ENCODE results near the gene LARGE1. TPM values are rescaled to one million over a fixed set of nuclear protein-coding genes. Genes with fewer than 3 reads are reported as not detected.

The LARGE1 gene
- polyA plus RNA-seq, 1 experiment = 8.5 TPM

DNA sequence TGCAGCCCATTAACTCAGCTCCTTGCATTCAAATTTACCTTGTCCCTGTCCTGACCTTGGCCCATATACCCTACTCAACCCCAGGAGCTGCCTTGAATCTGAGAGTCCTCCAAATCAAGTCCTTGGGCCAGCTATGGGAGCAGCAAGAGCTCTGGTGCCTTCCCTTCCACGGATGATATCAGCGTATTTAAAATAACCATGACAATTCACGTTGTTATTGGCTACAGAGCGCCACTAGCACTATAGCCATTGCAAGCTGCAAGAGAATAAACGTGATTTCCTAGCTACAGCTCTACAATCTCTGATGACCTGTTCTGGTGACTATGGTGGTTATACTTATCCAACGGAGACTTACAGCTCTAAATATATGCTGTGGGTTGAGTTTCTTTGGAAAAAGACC, 357.8 kb downstream of the LARGE1 start:
- POLR2A ChIA-PET = no interaction called here
- Histone ChIP-seq H3K36me3 (ENCODE audit: control insufficient read depth, insufficient read depth, low read length) (no peaks in the 10 kb centered on the region), H3K27me3 (ENCODE audit: control insufficient read depth, insufficient read depth, low read length) (no peaks in the 10 kb centered on the region), H3K4me3 (ENCODE audit: low read depth, low read length) (no peak overlapping the region)
- no peak for DNase-seq (ENCODE audit: low read depth)
- CTCF ChIA-PET = interaction anchor here (1.7 kb wide), 1 partner anchor 17 kb away, joined by 6 read pairs; no protein-coding TSS in a partner anchor
- TF ChIP-seq, protein P1, sequence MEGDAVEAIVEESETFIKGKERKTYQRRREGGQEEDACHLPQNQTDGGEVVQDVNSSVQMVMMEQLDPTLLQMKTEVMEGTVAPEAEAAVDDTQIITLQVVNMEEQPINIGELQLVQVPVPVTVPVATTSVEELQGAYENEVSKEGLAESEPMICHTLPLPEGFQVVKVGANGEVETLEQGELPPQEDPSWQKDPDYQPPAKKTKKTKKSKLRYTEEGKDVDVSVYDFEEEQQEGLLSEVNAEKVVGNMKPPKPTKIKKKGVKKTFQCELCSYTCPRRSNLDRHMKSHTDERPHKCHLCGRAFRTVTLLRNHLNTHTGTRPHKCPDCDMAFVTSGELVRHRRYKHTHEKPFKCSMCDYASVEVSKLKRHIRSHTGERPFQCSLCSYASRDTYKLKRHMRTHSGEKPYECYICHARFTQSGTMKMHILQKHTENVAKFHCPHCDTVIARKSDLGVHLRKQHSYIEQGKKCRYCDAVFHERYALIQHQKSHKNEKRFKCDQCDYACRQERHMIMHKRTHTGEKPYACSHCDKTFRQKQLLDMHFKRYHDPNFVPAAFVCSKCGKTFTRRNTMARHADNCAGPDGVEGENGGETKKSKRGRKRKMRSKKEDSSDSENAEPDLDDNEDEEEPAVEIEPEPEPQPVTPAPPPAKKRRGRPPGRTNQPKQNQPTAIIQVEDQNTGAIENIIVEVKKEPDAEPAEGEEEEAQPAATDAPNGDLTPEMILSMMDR (IDR thresholded peaks at IDR 0.05; ENCODE audit: insufficient read depth, low read depth, low read length) = no peak

GRCh38 chr22:33561149-33561807, 359.0 kb downstream of the LARGE1 start:
- ChIA-PET POLR2A (no interaction called here), CTCF (no interaction called here)
- TF ChIP-seq, protein P1 (IDR thresholded peaks at IDR 0.05; ENCODE audit: insufficient read depth, low read depth, low read length) = no peak
- no peaks in the 10 kb centered on the region for H3K27me3 ChIP-seq (ENCODE audit: control insufficient read depth, insufficient read depth, low read length)
- DNase-seq (ENCODE audit: low read depth) = no peak
- H3K4me3 ChIP-seq (ENCODE audit: low read depth, low read length) = no peak overlapping the region
- no peaks in the 10 kb centered on the region for H3K36me3 ChIP-seq (ENCODE audit: control insufficient read depth, insufficient read depth, low read length)

DNA sequence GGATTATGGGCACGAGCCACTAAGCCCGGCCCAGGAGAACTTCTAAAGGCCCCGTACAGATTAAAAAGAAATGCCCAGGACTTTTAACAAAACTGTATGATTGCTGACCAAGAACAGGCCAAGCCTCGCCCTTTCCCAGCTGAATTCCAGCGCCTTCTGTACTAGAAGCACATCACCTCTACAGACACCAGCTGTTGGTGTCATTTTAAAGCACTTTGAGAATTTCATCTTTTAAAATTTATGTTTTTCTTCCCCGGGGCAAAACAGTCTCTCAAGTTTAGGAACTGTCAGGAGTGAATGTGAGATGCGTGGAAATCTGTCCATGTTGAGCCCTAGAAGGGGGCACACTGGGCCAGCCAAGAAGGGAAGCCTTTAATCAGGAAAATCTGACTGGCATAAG, 362.4 kb downstream of the LARGE1 start:
- ChIA-PET POLR2A (no interaction called here), CTCF (interaction anchor here (0.9 to 1.0 kb wide), 2 partner anchors 22 to 256 kb away, joined by 3 read pairs; no protein-coding TSS in a partner anchor)
- DNase-seq (ENCODE audit: low read depth) = no peak
- no peak overlapping the region for H3K4me3 ChIP-seq (ENCODE audit: low read depth, low read length)
- TF ChIP-seq, protein P1 (IDR thresholded peaks at IDR 0.05; ENCODE audit: insufficient read depth, low read depth, low read length) = no peak
- no peaks in the 10 kb centered on the region for H3K27me3 ChIP-seq (ENCODE audit: control insufficient read depth, insufficient read depth, low read length)
- H3K36me3 ChIP-seq (ENCODE audit: control insufficient read depth, insufficient read depth, low read length) = no peaks in the 10 kb centered on the region

DNA sequence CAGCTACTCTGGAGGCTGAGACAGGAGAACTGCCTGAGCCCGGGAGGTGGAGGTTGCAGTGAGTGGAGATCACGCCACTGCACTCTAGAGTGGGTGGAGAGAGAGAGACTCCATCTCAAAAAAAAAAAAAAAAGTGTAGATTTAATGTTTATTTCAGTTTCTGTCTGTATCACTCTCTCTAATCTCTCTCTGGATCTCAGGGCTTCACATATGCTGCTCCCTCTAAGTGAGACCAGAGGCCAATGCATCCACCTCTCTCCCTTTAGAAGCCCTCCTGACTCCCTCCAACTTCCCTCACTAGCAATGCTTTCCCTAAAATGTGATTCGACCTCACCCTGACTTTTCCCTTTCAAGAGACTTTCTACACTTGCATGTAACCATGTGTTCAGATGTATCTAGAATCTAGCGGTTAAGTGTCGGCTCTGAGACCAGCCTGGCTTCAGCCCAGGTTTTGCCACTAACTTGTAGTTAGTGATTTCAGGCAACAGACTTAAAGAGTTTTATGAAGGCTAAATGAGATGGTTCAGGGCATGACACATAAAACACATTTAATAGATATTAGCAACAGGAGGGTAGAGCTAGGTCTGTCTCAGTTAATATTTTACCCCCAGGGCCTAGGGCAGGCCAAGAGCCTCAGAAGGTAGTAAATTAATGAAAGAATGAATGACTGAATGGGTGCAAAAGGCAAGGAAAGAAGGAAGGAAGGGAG, 364.3 kb downstream of the LARGE1 start:
- ChIA-PET CTCF (no interaction called here), POLR2A (no interaction called here)
- DNase-seq (ENCODE audit: low read depth) = no peak
- H3K27me3 ChIP-seq (ENCODE audit: control insufficient read depth, insufficient read depth, low read length) = no peaks in the 10 kb centered on the region
- H3K4me3 ChIP-seq (ENCODE audit: low read depth, low read length) = no peak overlapping the region
- TF ChIP-seq, protein P1 (IDR thresholded peaks at IDR 0.05; ENCODE audit: insufficient read depth, low read depth, low read length) = no peak
- H3K36me3 ChIP-seq (ENCODE audit: control insufficient read depth, insufficient read depth, low read length) = no peaks in the 10 kb centered on the region

- DNase-seq (ENCODE audit: low read depth) = no peak
- CTCF ChIA-PET = interaction anchor here (0.6 to 0.9 kb wide), 2 partner anchors 13 to 30 kb away, joined by 3 to 4 read pairs; no protein-coding TSS in a partner anchor
- POLR2A ChIA-PET = no interaction called here
- Histone ChIP-seq H3K4me3 (ENCODE audit: low read depth, low read length) (no peak overlapping the region), H3K36me3 (ENCODE audit: control insufficient read depth, insufficient read depth, low read length) (no peaks in the 10 kb centered on the region), H3K27me3 (ENCODE audit: control insufficient read depth, insufficient read depth, low read length) (no peaks in the 10 kb centered on the region)
- TF ChIP-seq, protein P1 (IDR thresholded peaks at IDR 0.05; ENCODE audit: insufficient read depth, low read depth, low read length) = no peak
These were observed 366.8 kb downstream of the LARGE1 start for GRCh38 chr22:33553493-33553892.

All from BJ (cell line).